Left lobe of liver (tissue), 1 donor: ENCODE results near the gene GLT6D1. TPM values are rescaled to one million over a fixed set of nuclear protein-coding genes. Genes with fewer than 3 reads are reported as not detected.

Experiments used
- total RNA-seq: library from RNA; stranded (reverse); gene quantifications from one replicate; pipeline ENCODE4 v1.2.1, GENCODE V29; 2021
- donor health status: DM: no; HTN: yes; CAD: no.

Gene GLT6D1
- total RNA-seq, 1 donor from 2014 or later = not detected

Other genes starting within 250 kb of the GLT6D1 start
- gene PPP1R26, start 159.8 kb downstream of the GLT6D1 start, total RNA-seq = 7.4 TPM
- gene MRPS2, start 138.9 kb downstream of the GLT6D1 start, total RNA-seq = 30.7 TPM
- not detected for gene LCN1, start 118.1 kb downstream of the GLT6D1 start, total RNA-seq
- not detected for gene OBP2A, start 93.4 kb downstream of the GLT6D1 start, total RNA-seq
- gene PAEP, start 77.8 kb downstream of the GLT6D1 start, total RNA-seq = not detected
- not detected for gene LCN9, start 23.8 kb upstream of the GLT6D1 start, total RNA-seq
- gene SOHLH1, start 59.9 kb upstream of the GLT6D1 start, total RNA-seq = not detected
- gene KCNT1, start 62.6 kb upstream of the GLT6D1 start, total RNA-seq = not detected